K562 (cell line): ENCODE results near the gene SLC49A3. TPM values are rescaled to one million over a fixed set of nuclear protein-coding genes. Genes with fewer than 3 reads are reported as not detected.
"Not testable (repeated sequence)": the region's sequence is repeated elsewhere in the genome, so short reads cannot be mapped to it uniquely, and the experiment has no call there.

ENCODE experiments used
- ATAC-seq: fragments of 200-7000 bp; cut with Tn5 transposase; 3 replicates; pipeline ENCODE4 v1.9.1; 2020; ENCODE audit warnings: moderate library complexity
- BruUV-seq: library from RNA; stranded (reverse); fragments of 400-500 nt; replicated peaks from 2 replicates; lab custom pipeline; 2021; lab: Mats Ljungman, UMichigan
- CTCF ChIA-PET: fragments of 300-600 bp; formaldehyde crosslinking; extraction: SDS; loops from one replicate; lab custom pipeline; 2021; ENCODE audit warnings: low intra/inter-chr PET ratio; lab: Yijun Ruan, JAX
- POLR2A ChIA-PET: fragments of 300-600, 350-650 bp; sonication (Branson Sonifier 250); formaldehyde crosslinking; extraction: SDS; loops from one replicate; lab custom pipeline; 2021; ENCODE audit warnings: antibody characterized with exemption, inconsistent platforms; lab: Yijun Ruan, JAX
- DNase-seq, 4 experiments: peaks; one replicate each; pipeline versions ENCODE4 v3.0.0 to v3.0.0-alpha.2; 2011 to 2018; ENCODE audit warnings: low spot score in 3 of 4, mixed read lengths in 3 of 4; ENCODE audit errors: extremely low read depth in 1 of 4
- FAIRE-seq: peaks from 2 replicates; lab custom pipeline; 2011; peaks lifted over from hg19 to GRCh38; lab: Jason Lieb, UNC
- H2AFZ ChIP-seq: 2 replicates; pipeline ENCODE4 v1.6.0; 2011; ENCODE audit warnings: low read depth, low read length, control low read depth, inconsistent platforms
- H3K27ac ChIP-seq: fragments of 200-600 bp; 3 replicates; pipeline ENCODE4 v1.8.0; 2011; ENCODE audit warnings: low read depth, mild to moderate bottlenecking, control low read depth, inconsistent platforms, low read length, moderate library complexity, mixed read lengths; ENCODE audit errors: extremely low read depth
- H3K27me3 ChIP-seq, 2 experiments: fragments of 300-600 bp in 1 of 2; 2 replicates in 1 of 2; 3 replicates in 1 of 2; pipeline versions ENCODE4 v1.6.0 to v1.8.0; 2011; ENCODE audit warnings: inconsistent platforms in 2 of 2, low read length in 2 of 2, mild to moderate bottlenecking in 1 of 2, mixed read lengths in 1 of 2, moderate library complexity in 1 of 2; ENCODE audit not compliant: control insufficient read depth in 2 of 2, insufficient read depth in 2 of 2
- H3K36me3 ChIP-seq: fragments of 300-600 bp; 3 replicates; pipeline ENCODE4 v1.8.0; 2011; ENCODE audit warnings: mild to moderate bottlenecking, low read length, inconsistent platforms; ENCODE audit not compliant: control insufficient read depth, insufficient read depth
- H3K4me1 ChIP-seq, 2 experiments: fragments of 200-600 bp in 1 of 2; replicated peaks in 1 of 2; 2 replicates in 1 of 2; 3 replicates in 1 of 2; pipeline versions ENCODE4 v1.5.1 to v1.8.0; 2011; ENCODE audit warnings: inconsistent platforms in 2 of 2, low read length in 2 of 2, mild to moderate bottlenecking in 1 of 2, mixed read lengths in 1 of 2, moderate library complexity in 1 of 2; ENCODE audit not compliant: control insufficient read depth in 2 of 2, insufficient read depth in 2 of 2
- H3K4me2 ChIP-seq: 2 replicates; pipeline ENCODE4 v1.6.1; 2011; ENCODE audit warnings: low read length, control low read depth, inconsistent platforms, mixed read lengths; ENCODE audit not compliant: insufficient read depth
- H3K4me3 ChIP-seq: fragments of 200-600 bp; sonication (generic), shearing (Covaris generic); 2 replicates; pipeline ENCODE4 v1.5.1; 2016; ENCODE audit warnings: control low read depth, inconsistent platforms
- H3K79me2 ChIP-seq: fragments of 200-600 bp; 3 replicates; pipeline ENCODE4 v1.8.0; 2011; ENCODE audit warnings: low read length, inconsistent platforms; ENCODE audit not compliant: control insufficient read depth, insufficient read depth
- H3K9ac ChIP-seq, 2 experiments: 2 replicates each; pipeline versions ENCODE4 v1.6.0 to v1.6.1; 2011; ENCODE audit warnings: low read depth in 2 of 2, low read length in 2 of 2, control low read depth in 1 of 2, inconsistent platforms in 1 of 2, mild to moderate bottlenecking in 1 of 2, mixed read lengths in 1 of 2; ENCODE audit not compliant: insufficient read depth in 1 of 2
- H3K9me1 ChIP-seq: one replicate; pipeline ENCODE4 v1.6.0; 2011; ENCODE audit warnings: inconsistent platforms, mild to moderate bottlenecking, low read length, moderate library complexity; ENCODE audit not compliant: control insufficient read depth, insufficient read depth
- H3K9me3 ChIP-seq: replicated peaks from 2 replicates; pipeline ENCODE4 v1.5.1; 2011; ENCODE audit warnings: low read depth, low read length, inconsistent platforms; ENCODE audit not compliant: control insufficient read depth, insufficient read depth
- H4K20me1 ChIP-seq: replicated peaks from 2 replicates; pipeline ENCODE4 v1.6.1; 2011; ENCODE audit warnings: low read length, inconsistent platforms, mixed read lengths; ENCODE audit not compliant: control insufficient read depth, insufficient read depth
- ARID1B ChIP-seq: fragments of 450-650 bp; IDR thresholded peaks from 2 replicates; pipeline ENCODE4 v1.6.1; 2016; ENCODE audit warnings: antibody characterized with exemption, mild to moderate bottlenecking, inconsistent platforms
- DPF2 ChIP-seq: fragments of 450-650 bp; IDR thresholded peaks from 2 replicates; pipeline ENCODE4 v1.6.1; 2016
- FOS ChIP-seq: IDR thresholded peaks from 3 replicates; pipeline ENCODE4 v1.6.1; 2011; ENCODE audit not compliant: insufficient read length; ENCODE audit errors: extremely low read depth
- PURB ChIP-seq: sonication (generic); formaldehyde crosslinking; IDR thresholded peaks from 2 replicates; pipeline ENCODE4 v1.9.0; 2021; ENCODE audit warnings: low read depth, mild to moderate bottlenecking, missing genetic modification reagents
- SMARCC2 ChIP-seq: fragments of 450-650 bp; IDR thresholded peaks from 2 replicates; pipeline ENCODE4 v1.6.1; 2017; ENCODE audit warnings: antibody characterized with exemption, moderate library complexity, mild to moderate bottlenecking, low read depth
- ZNF143 ChIP-seq: sonication (generic); formaldehyde crosslinking; IDR thresholded peaks from 2 replicates; pipeline ENCODE4 v1.9.0; 2022; ENCODE audit warnings: mild to moderate bottlenecking, missing genetic modification reagents
- ZNF766 ChIP-seq: fragments of 200-800 bp; sonication (Bioruptor generic); conservative IDR thresholded peaks from 2 replicates; pipeline ENCODE4 v1.6.1; 2016; ENCODE audit warnings: missing genetic modification characterization, missing compliant biosample characterization
- ZSCAN32 ChIP-seq: fragments of 450-650 bp; formaldehyde crosslinking; IDR thresholded peaks from 2 replicates; pipeline ENCODE4 v1.4.0; 2020; ENCODE audit warnings: mild to moderate bottlenecking, moderate library complexity
- WGBS: fragments of 100-300 bp; shearing (Covaris generic); methylation state at CpG from one replicate; pipeline ENCODE4 v1.1.6; 2016; ENCODE audit warnings: low coverage, mixed read lengths; ENCODE audit not compliant: insufficient coverage; ENCODE audit errors: missing lambda C conversion rate; 5-methylcytosine and 5-hydroxymethylcytosine counted together
- in situ Hi-C: fragments of 300-500 bp; cut with MboI; formaldehyde crosslinking; loops from 4 replicates; pipeline ENCODE4 v1.15.0; 2018; ENCODE audit warnings: inconsistent platforms, mixed read lengths
- intact Hi-C: fragments of 100-400 bp; cut with micrococcal nuclease; formaldehyde crosslinking; loops from 2 replicates; pipeline ENCODE4 v1.14.2; 2022
- polyA plus RNA-seq, 8 experiments: library from polyadenylated mRNA; depleted of rRNA in 4 of 8; stranded (reverse) in 5 of 8; unstranded in 3 of 8; fragments of >200 nt; fragmentation: Nextera tagmentation in 2 of 8; fragmentation: Illumina TruSeq in 1 of 8; extraction: Ambion mirVana in 2 of 8; extraction: Trizol in 1 of 8; gene quantifications; 2 replicates each; pipeline versions ENCODE4 v1.2.1 to v1.2.3, GENCODE V29; 2011 to 2014; ENCODE audit warnings: inconsistent platforms in 1 of 8, missing spikeins in 1 of 8
- total RNA-seq, 7 experiments: library from RNA; depleted of rRNA in 6 of 7; stranded (reverse); fragments of >200 nt in 6 of 7; fragmentation: Illumina TruSeq in 2 of 7; extraction: Trizol in 2 of 7; gene quantifications; 2 replicates each; pipeline versions ENCODE4 v1.2.1 to v1.2.3, GENCODE V29; 2011 to 2021; ENCODE audit warnings: low replicate concordance in 1 of 7
- TF ChIP-seq, protein P1 (sequence below): fragments of 450-650 bp; formaldehyde crosslinking; IDR thresholded peaks from 2 replicates; pipeline ENCODE4 v1.4.0; 2022; ENCODE audit warnings: mild to moderate bottlenecking, moderate library complexity
- TF ChIP-seq, protein P2 (sequence below): fragments of 200-800 bp; sonication (Bioruptor generic); IDR thresholded peaks from 2 replicates; pipeline ENCODE4 v1.6.1; 2017; ENCODE audit warnings: missing genetic modification characterization, missing compliant biosample characterization
- TF ChIP-seq, protein P3 (sequence below): sonication (generic); formaldehyde crosslinking; IDR thresholded peaks from 2 replicates; pipeline ENCODE4 v1.8.0; 2022; ENCODE audit warnings: missing genetic modification reagents, mild to moderate bottlenecking, borderline replicate concordance
- TF ChIP-seq, protein P4 (sequence below): fragments of 250-450 bp; sonication (Bioruptor Pico); IDR thresholded peaks from 2 replicates; pipeline ENCODE4 v1.8.0; 2021; ENCODE audit warnings: borderline replicate concordance, mild to moderate bottlenecking, moderate library complexity; ENCODE audit not compliant: poor library complexity, severe bottlenecking

The SLC49A3 gene
- total and polyA plus RNA-seq, 9 of the 15 experiments (the other 6 are each of a cell fraction or from before 2014, with no cell fraction given) = 0.24 to 0.41 TPM; not detected in 7

DNA sequence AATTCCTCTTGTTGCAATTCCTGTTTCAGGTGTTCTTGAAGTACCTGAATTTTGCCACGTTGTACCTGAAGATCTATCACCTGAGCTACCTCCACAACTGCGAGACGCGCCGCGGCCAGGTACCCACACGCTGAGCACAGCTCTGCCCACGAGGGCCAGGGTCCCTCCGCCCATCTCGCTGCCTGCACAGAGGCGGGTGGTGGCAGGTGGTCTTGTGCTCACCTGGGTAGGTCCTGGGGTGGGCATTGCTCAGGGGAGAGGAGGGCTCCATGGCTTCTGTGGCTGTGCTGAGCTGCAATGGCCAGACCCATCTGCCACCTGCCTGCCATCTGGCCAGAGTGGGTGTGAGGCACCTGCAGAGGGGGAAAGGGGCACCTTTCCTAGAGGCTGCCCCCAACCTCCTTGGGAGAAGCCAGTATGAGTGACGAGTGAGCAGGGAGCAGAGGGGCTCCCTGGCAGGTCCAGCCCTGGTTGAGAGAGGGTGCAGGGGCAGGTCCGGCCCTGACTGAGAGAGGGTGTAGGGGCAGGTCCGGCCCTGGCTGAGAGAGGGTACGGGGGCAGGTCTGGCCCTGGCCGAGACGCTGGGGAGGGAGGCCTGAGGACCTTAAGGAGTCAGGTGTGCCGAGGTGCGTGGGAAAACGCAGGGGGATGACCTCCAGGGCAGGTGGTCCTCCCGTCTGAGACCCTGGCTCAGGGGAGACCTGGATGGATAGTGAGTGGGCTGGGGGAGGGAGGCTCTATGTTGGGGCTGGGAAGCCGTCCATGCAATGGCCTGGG is 52.9 kb downstream of the SLC49A3 start (continued):
- TF ChIP-seq, protein P1, sequence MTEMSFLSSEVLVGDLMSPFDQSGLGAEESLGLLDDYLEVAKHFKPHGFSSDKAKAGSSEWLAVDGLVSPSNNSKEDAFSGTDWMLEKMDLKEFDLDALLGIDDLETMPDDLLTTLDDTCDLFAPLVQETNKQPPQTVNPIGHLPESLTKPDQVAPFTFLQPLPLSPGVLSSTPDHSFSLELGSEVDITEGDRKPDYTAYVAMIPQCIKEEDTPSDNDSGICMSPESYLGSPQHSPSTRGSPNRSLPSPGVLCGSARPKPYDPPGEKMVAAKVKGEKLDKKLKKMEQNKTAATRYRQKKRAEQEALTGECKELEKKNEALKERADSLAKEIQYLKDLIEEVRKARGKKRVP (CRISPR knock-in tag) = no peak
- TF ChIP-seq FOS = no peak
- TF ChIP-seq DPF2 = no peak
- TF ChIP-seq PURB (CRISPR knock-in tag) = no peak
- TF ChIP-seq SMARCC2 = no peak
- no peak for TF ChIP-seq ARID1B
- no peak for TF ChIP-seq ZNF766 (CRISPR knock-in tag)
- TF ChIP-seq ZNF143 = no peak
- TF ChIP-seq, protein P2, sequence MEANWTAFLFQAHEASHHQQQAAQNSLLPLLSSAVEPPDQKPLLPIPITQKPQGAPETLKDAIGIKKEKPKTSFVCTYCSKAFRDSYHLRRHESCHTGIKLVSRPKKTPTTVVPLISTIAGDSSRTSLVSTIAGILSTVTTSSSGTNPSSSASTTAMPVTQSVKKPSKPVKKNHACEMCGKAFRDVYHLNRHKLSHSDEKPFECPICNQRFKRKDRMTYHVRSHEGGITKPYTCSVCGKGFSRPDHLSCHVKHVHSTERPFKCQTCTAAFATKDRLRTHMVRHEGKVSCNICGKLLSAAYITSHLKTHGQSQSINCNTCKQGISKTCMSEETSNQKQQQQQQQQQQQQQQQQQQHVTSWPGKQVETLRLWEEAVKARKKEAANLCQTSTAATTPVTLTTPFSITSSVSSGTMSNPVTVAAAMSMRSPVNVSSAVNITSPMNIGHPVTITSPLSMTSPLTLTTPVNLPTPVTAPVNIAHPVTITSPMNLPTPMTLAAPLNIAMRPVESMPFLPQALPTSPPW = no peak
- TF ChIP-seq, protein P3, sequence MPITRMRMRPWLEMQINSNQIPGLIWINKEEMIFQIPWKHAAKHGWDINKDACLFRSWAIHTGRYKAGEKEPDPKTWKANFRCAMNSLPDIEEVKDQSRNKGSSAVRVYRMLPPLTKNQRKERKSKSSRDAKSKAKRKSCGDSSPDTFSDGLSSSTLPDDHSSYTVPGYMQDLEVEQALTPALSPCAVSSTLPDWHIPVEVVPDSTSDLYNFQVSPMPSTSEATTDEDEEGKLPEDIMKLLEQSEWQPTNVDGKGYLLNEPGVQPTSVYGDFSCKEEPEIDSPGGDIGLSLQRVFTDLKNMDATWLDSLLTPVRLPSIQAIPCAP = no peak
- TF ChIP-seq ZSCAN32 (CRISPR knock-in tag) = no peak
- TF ChIP-seq, protein P4, sequence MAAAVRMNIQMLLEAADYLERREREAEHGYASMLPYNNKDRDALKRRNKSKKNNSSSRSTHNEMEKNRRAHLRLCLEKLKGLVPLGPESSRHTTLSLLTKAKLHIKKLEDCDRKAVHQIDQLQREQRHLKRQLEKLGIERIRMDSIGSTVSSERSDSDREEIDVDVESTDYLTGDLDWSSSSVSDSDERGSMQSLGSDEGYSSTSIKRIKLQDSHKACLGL (CRISPR knock-in tag) = no peak

DNA sequence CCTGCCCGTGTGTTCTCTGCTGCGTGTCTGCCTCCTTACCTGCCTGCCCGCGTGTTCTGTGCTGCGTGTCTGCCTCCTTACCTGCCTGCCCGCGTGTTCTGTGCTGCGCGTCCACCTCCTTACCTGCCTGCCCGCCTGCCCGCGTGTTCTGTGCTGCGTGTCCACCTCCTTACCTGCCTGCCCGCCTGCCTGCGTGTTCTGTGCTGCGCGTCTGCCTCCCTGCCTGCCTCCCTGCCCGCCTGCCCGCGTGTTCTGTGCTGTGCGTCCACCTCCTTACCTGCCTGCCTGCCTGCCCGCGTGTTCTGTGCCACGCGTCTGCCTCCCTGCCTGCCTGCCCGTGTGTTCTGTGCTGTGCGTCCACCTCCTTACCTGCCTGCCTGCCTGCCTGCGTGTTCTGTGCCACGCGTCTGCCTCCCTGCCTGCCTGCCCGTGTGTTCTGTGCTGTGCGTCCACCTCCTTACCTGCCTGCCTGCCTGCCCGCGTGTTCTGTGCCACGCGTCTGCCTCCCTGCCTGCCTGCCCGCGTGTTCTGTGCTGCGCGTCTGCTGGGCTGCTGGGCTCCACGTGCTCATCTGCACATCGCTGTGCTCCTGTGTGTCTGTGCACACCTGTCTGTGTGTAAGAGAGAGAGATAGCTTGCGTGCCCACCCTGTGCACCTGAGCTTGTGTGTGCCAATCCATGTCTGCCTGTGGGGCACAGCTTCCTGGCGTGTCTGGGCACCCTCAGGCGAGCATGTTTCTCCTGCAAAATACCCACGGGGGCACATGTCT is 53.7 kb downstream of the SLC49A3 start:
- in situ Hi-C loops, H3K9me3 ChIP-seq, H3K79me2 ChIP-seq, FAIRE-seq, ATAC-seq, BruUV-seq, H4K20me1 ChIP-seq, CTCF ChIA-PET, H3K4me3 ChIP-seq, H2AFZ ChIP-seq, H3K27ac ChIP-seq, H3K9ac ChIP-seq, DNase-seq, POLR2A ChIA-PET, H3K9me1 ChIP-seq, intact Hi-C loops, H3K4me2 ChIP-seq, H3K36me3 ChIP-seq: not testable (repeated sequence)
- Histone ChIP-seq H3K27me3 (peaks cover 23 to 54% of the 10 kb centered on the region in 2 experiments), H3K4me1 (peaks cover 0 to 17% of the 10 kb centered on the region in 2 experiments; a peak in 1 of 5 replicates)
- WGBS = 3% methylated on average over 23 of the region's 46 CpGs
